ENCODE data around the gene F5. TPM values are rescaled to one million over a fixed set of nuclear protein-coding genes. Genes with fewer than 3 reads are reported as not detected.

Gene F5
- total RNA-seq, 4 donors from 2014 or later: 0.32 to 0.82 (median 0.37) TPM; not detected in 1

GRCh38 chr1:169497317-169497716 is 89.0 kb downstream of the F5 start:
- no peak for DNase-seq
- 93 to 100% methylated on average over 2 of the region's 2 CpGs for WGBS, 2 donors (ENCODE audit: low coverage in 1 of 2)
- no peaks in the 10 kb centered on the region for H3K4me1 ChIP-seq
- TF ChIP-seq EP300 (IDR thresholded peaks at IDR 0.05; ENCODE audit: low read depth) (no peak), POLR2AphosphoS5 (IDR thresholded peaks at IDR 0.05) (no peak), POLR2A (IDR thresholded peaks at IDR 0.05) (no peak), CTCF (IDR thresholded peaks at IDR 0.05) (no peak)
- in situ Hi-C loops (cut with MboI; ENCODE audit: low pct_ligation_motif_present in 1 of 4, low pct_unique_long_range_greater_than_20kb in 1 of 4, low sequenced_read_pairs in 3 of 4) (no loop called here), intact Hi-C loops (cut with DNase I; ENCODE audit: low total_unique reads) (no loop called here)
- no peak overlapping the region for H3K4me3 ChIP-seq
- no peaks in the 10 kb centered on the region for H3K27me3 ChIP-seq
- H3K36me3 ChIP-seq: no peaks in the 10 kb centered on the region
- no peak overlapping the region for H3K27ac ChIP-seq
- no peaks in the 10 kb centered on the region for H3K9me3 ChIP-seq

- Histone ChIP-seq H3K27me3 (no peaks in the 10 kb centered on the region), H3K4me1 (no peaks in the 10 kb centered on the region), H3K27ac (no peak overlapping the region), H3K9me3 (no peaks in the 10 kb centered on the region), H3K36me3 (no peaks in the 10 kb centered on the region), H3K4me3 (no peak overlapping the region)
- DNase-seq: no peak
- no peak for TF ChIP-seq POLR2AphosphoS5 (IDR thresholded peaks at IDR 0.05)
- no peak for TF ChIP-seq EP300 (IDR thresholded peaks at IDR 0.05; ENCODE audit: low read depth)
- TF ChIP-seq CTCF (IDR thresholded peaks at IDR 0.05): no peak
- no peak for TF ChIP-seq POLR2A (IDR thresholded peaks at IDR 0.05)
- WGBS, 2 donors (ENCODE audit: low coverage in 1 of 2): 56 to 88% methylated on average over 1 to 2 of the region's 2 CpGs
- intact Hi-C loops (cut with DNase I; ENCODE audit: low total_unique reads): no loop called here
- in situ Hi-C loops (cut with MboI; ENCODE audit: low pct_ligation_motif_present in 1 of 4, low pct_unique_long_range_greater_than_20kb in 1 of 4, low sequenced_read_pairs in 3 of 4): no loop called here
Measured at GRCh38 chr1:169495916-169496315, 90.4 kb downstream of the F5 start.

GRCh38 chr1:169495046-169495775 is 91.1 kb downstream of the F5 start:
- in situ Hi-C loops (cut with MboI; ENCODE audit: low pct_ligation_motif_present in 1 of 4, low pct_unique_long_range_greater_than_20kb in 1 of 4, low sequenced_read_pairs in 3 of 4) (no loop called here), intact Hi-C loops (cut with DNase I; ENCODE audit: low total_unique reads) (no loop called here)
- Histone ChIP-seq H3K4me3 (no peak overlapping the region), H3K27me3 (no peaks in the 10 kb centered on the region), H3K36me3 (no peaks in the 10 kb centered on the region), H3K9me3 (no peaks in the 10 kb centered on the region), H3K27ac (no peak overlapping the region), H3K4me1 (no peaks in the 10 kb centered on the region)
- DNase-seq: no peak
- TF ChIP-seq POLR2A (IDR thresholded peaks at IDR 0.05) (no peak), POLR2AphosphoS5 (IDR thresholded peaks at IDR 0.05) (no peak), CTCF (IDR thresholded peaks at IDR 0.05) (no peak), EP300 (IDR thresholded peaks at IDR 0.05; ENCODE audit: low read depth) (no peak)

GRCh38 chr1:169494343-169494742 is 91.9 kb downstream of the F5 start:
- Histone ChIP-seq H3K4me1 (no peaks in the 10 kb centered on the region), H3K9me3 (no peaks in the 10 kb centered on the region), H3K36me3 (no peaks in the 10 kb centered on the region), H3K27me3 (no peaks in the 10 kb centered on the region), H3K27ac (no peak overlapping the region), H3K4me3 (no peak overlapping the region)
- intact Hi-C loops (cut with DNase I; ENCODE audit: low total_unique reads): loop anchor here (5.0 kb wide), 1 partner anchor 622 kb away; no protein-coding TSS in a partner anchor
- DNase-seq: no peak
- 97% methylated on average over 3 of the region's 3 CpGs; no CpG with 5 or more reads in 1 of the 2 donors for WGBS, 2 donors (ENCODE audit: low coverage in 1 of 2)
- TF ChIP-seq POLR2AphosphoS5 (IDR thresholded peaks at IDR 0.05) (no peak), EP300 (IDR thresholded peaks at IDR 0.05; ENCODE audit: low read depth) (no peak)
- in situ Hi-C loops (cut with MboI; ENCODE audit: low pct_ligation_motif_present in 1 of 4, low pct_unique_long_range_greater_than_20kb in 1 of 4, low sequenced_read_pairs in 3 of 4): no loop called here
